NCI-H2081 (cell line): ENCODE measurements around the gene NCOA5.
"Not testable (repeated sequence)": the region's sequence is repeated elsewhere in the genome, so short reads cannot be mapped to it uniquely, and the experiment has no call there.

Experiments used
- DNase-seq, 2 experiments: peaks; one replicate each; lab custom pipeline; 2025; lab: John Stamatoyannopoulos, UW

The NCOA5 gene

GRCh38 chr20:46120136-46120535 lies 30.4 kb upstream of the NCOA5 start:
- DNase-seq, result no peak

- DNase-seq, result no peak
These were observed 29.8 kb upstream of the NCOA5 start for GRCh38 chr20:46119547-46119946.

DNA sequence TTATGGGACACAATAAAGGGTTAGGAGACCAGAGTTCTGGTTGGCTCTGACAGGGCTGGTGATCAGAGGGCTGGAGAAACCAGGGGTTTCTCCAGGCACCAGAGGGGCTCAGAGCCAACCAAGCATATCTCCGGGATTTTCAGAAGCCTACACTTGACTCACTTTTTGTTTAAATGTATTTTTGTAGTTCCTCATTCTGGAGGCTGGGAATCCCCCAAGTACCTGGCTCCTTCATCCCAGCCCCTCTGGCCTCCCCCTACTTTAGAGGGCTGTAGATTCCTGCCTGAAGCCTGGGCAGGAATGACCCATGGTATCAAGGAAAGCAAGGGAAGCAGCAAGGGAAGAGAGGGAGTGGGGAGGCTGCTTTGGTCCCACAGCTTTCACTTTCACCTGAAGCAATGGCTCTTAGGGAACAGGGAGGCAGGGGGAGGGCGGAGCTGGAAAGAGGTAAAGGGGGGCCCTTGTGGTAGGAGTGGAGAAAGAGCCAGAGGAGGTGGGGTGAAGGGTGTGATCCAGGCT lies 29.3 kb upstream of the NCOA5 start:
- DNase-seq, result no peak

- DNase-seq, result no peak
These were observed 28.8 kb upstream of the NCOA5 start for GRCh38 chr20:46118481-46119020.

GRCh38 chr20:46117704-46118467 lies 28.1 kb upstream of the NCOA5 start, which contains the start of gene CD40:
Gene CD40, plus strand, starts transcription at chr20:46118314. Its CDS starts 30 bp downstream, at chr20:46118344.
- DNase-seq, result no peak

GRCh38 chr20:46114449-46114848 lies 24.7 kb upstream of the NCOA5 start:
- DNase-seq, result no peak

DNA sequence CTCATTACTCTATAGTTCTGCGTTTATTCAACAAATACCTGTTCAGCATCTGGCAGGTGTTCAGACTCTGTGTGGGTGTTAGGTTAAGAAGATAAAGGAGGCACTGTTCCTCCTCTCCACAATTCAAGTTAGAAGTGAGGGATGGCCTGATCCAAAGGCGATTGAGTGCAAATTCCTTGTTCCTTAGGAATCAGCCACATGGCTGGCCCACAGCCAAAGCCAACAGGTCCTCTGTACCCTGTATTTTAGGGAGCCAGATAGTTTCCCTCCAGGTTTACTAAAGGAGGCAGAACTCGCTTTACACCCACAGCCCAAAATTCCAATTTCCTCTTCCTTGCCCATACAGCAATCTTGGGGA lies 23.3 kb upstream of the NCOA5 start:
- DNase-seq, result no peak

DNA sequence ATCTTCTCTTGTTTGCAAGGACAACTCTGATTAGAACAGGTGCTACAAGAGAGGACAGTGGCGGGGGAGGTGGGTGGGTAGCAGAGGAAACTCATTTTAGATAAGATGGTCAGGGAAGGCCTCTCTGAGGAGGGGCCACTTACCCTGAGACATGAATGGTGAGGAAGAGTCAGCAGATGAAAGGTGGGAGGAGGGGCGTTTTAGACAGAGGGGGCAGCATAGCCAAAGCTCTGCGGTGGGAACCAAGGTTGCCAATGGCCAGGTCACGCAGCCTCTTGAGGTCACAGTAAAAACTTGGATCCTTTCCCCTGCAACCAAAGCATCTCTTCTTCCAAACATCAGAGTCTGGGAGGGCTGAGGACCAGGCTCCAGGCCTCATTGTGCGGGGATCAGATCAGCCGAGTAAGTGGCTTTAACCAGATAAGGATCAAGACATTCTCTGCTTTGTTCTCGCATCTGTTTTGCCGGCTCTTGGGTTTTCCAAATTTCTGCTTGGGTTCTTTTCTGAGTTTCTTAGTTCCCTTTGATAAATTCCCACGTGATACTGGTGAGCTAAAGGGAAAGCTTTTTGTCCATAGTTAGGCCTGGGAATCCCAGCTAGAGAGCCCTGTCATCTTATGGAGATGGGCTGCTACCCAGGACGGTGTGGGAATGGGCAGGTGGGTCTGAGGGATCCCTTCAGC lies 22.8 kb upstream of the NCOA5 start:
- no peak for DNase-seq

DNA sequence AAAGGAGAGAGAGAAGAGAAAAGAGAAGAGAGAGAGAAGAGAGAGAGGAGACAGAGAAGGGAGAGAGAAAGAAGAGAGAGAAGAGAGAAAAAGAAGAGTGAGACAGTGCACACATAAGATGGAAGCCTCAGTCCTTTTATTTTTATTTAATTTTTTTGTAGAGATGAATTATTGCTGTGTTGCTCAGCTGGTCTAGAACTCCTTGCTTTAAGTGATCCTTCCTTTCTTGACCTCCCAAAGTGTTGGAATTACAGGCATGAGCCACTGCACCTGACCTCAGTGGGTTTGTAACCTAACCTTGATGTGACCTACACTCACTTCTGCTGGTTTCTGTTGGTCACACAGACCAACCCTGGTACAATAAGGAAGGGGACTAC lies 22.1 kb upstream of the NCOA5 start:
- DNase-seq, result no peak

- DNase-seq, result no peak
These were observed 21.5 kb upstream of the NCOA5 start for GRCh38 chr20:46111028-46111835.

- DNase-seq, result no peak
These were observed 19.2 kb upstream of the NCOA5 start for GRCh38 chr20:46108976-46109375.

GRCh38 chr20:46108435-46108841 lies 18.7 kb upstream of the NCOA5 start:
- DNase-seq, result no peak

DNA sequence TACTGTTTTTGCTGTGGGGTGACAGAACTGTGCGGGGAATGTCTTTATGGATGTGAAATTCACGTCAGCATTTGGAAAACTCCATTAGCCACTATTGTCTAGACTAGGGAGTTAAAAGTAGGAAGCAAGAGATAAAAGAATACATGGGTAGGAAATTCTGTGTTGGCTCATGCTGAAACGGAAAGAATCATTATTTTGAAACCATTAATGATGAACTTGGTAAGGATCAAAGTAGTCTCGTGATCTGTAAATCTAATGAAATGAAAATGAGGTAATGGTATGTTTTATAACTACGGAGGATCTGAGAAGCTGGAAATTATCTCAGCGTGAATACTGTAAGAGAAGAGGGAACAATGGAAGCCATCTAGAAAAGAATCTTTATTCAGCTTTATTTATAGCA lies 17.3 kb upstream of the NCOA5 start:
- DNase-seq, result no peak

DNA sequence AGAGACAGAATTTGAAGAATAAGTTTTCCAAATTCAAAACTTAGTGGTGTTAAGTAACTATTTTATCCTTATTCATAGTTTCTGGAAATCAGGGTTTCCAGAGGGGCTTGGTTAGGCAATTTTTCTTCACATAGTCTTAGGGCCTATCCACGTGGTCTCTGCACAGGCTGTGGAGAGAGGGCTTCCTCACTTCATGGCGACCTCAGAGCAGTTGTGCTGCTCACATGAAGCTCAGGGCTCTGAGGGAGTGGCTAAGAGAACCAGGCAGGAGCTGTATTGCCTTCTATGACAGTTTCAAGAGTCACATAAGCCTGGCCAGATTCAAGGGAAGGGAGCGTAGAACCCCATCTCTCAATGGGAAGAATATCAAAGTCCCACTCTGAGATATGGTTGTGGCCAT lies 14.5 kb upstream of the NCOA5 start:
- no peak for DNase-seq

GRCh38 chr20:46102940-46103339 lies 13.2 kb upstream of the NCOA5 start:
- DNase-seq, result no peak

DNA sequence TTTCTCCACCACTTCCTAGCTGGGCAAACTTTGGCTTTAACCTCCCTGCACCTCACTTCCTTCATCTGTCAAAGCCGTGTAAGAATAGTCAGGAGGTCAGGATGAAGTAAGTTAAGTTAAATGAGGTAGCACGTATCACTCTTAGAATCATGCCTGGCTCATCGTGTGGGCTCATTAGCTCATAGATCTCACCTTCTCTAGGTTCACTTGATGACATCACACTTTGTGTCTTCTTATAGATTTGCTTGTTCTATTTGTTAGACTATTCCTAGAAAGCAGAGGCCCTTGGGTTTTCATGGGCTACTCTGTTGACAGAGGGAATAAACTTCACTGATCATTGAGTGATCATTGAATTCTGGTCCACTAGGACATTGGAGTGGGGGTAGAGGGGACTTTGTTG lies 12.2 kb upstream of the NCOA5 start:
- no peak for DNase-seq

GRCh38 chr20:46100988-46101387 lies 11.2 kb upstream of the NCOA5 start:
- no peak for DNase-seq

DNA sequence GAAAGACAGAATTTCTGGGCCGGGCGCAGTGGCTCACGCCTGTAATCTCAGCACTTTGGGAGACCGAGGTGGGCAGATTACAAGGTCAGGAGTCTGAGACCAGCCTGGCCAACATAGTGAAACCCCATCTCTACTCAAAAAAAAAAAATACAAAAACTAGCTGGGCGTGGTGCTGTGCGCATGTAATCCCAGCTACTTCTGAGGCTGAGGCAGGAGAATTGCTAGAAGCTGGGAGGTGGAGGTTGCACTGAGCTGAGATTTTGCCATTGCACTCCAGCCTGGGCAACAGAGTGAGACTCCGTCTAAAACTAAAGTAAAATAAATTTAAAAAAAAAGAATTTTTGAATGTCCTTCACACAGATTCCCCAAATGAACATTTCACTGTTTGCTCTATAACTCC lies 10.7 kb upstream of the NCOA5 start:
- DNase-seq, result not testable (repeated sequence)

DNA sequence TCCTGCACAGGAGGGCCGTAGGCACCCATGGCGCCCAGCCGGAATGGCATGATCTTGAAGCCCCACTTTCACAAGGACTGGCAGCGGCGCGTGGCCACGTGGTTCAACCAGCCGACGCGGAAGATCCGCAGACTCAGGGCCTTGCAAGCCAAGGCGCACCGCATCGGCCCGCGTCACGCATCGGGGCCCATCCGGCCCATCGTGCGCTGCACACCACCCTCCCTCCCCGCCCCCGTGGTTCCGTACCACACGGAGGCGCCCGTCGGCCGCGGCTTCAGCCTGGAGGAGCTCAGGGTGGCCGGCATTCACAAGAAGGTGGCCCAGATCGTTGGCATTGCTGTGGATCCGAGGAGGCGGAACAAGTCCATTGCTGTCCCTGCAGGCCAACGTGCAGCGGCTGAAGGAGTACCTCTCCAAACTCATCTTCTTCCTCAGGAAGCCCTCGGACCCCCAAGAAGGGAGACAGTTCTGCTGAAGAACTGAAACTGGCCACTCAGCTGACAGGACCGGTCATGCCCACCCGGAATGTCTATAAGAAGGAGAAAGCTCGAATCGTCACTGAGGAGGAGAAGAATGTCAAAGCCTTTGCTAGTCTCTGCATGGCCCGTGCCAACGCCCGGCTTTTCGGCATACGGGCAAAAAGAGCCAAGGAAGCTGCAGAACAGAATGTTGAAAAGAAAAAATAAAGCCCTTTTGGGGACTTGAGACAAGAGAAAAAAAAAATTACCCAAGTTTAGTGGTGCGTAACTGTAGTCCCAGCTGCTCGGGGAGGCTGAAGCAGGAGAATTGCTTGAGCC lies 9.9 kb upstream of the NCOA5 start:
- DNase-seq, result no peak

DNA sequence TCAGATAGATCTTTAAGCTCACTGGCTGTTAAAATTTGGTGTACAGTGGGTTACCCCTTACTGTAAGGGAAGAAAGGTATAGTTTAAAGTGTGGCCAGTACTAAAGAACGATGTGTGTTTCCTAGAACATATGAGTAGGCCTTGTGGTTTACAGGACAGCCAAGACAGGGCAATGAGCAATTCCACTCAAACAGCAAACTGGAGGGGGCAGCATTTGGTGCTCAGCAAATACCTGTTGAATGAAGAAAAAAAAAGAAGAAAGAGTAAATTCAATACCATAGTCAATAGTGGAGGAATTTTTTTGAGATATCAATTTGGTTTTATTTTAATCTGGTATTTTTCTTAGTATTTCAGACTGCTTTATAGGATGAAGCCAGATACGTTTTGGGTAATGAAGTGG lies 3.8 kb upstream of the NCOA5 start:
- DNase-seq, result no peak
